ENCODE measurements around the gene ENTPD8. TPM values are rescaled to one million over a fixed set of nuclear protein-coding genes. Genes with fewer than 3 reads are reported as not detected.

The ENTPD8 gene, protein sequence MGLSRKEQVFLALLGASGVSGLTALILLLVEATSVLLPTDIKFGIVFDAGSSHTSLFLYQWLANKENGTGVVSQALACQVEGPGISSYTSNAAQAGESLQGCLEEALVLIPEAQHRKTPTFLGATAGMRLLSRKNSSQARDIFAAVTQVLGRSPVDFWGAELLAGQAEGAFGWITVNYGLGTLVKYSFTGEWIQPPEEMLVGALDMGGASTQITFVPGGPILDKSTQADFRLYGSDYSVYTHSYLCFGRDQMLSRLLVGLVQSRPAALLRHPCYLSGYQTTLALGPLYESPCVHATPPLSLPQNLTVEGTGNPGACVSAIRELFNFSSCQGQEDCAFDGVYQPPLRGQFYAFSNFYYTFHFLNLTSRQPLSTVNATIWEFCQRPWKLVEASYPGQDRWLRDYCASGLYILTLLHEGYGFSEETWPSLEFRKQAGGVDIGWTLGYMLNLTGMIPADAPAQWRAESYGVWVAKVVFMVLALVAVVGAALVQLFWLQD
- total RNA-seq (under 1 TPM in 1 of 4 donors, not detected in 3; 0.71 TPM), polyA plus RNA-seq (10 to 100 TPM; 32.4 to 65.3 (median 44.4) TPM)

DNA sequence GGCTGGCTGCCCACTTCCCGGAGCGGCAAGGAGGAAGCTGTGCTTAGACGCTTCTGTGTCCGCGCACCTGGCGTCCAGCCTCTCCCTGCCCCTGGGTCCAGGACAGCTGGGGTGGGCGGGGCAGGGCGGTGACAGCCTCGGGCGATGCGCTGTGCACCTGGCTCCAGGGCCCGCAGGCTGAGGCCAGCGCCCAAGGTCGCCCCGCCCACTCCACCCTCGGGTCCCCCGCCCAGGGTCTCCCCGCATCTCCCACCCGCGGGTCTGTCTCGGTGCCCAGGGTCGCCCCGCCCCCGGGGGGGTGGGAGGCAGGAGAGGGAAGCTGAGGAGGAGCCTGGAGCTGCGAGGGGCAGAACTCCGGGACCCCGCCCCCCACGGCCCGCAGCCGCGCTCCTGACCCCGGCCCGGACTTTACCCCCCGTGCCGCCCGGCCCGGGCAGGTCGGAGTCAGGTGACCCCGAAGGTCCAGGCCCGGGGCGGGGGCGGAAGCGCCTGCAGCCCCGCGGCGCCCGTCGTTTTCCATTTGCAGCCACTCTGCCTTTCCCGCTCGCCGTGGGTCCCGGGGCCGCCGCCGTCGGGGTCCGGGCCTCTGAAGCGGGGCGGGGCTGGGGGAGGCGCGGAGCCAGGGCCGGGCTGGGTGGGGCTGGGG lies at the start of gene ENTPD8:
TSS of gene ENTPD8 (minus strand) at position 69 of the 646 bp plus-strand sequence. CDS start 3,072 bp downstream, outside the sequence.
- H3K27ac ChIP-seq: no peak within 1 kb of the TSS
- H3K27me3 ChIP-seq: peaks cover 10 to 65% (median 29%) of the 10 kb centered on the region in 3 donors
- H3K9me3 ChIP-seq: peaks cover 0 to 3% (median 0%) of the 10 kb centered on the region in 4 donors

GRCh38 chr9:137490532-137491186 lies 49.5 kb upstream of the ENTPD8 start:
- intact Hi-C loops (cut with DNase I): no loop called here
- no peaks in the 10 kb centered on the region for H3K4me1 ChIP-seq
- peaks cover 0 to 5% (median 0%) of the 10 kb centered on the region in 4 donors for H3K36me3 ChIP-seq
- H3K27ac ChIP-seq: no peak overlapping the region
- no peak for DNase-seq
- TF ChIP-seq EP300 (IDR thresholded peaks at IDR 0.05) (no peak), POLR2AphosphoS5 (IDR thresholded peaks at IDR 0.05) (no peak), POLR2A (IDR thresholded peaks at IDR 0.05) (no peak)
- TF ChIP-seq, protein P1, sequence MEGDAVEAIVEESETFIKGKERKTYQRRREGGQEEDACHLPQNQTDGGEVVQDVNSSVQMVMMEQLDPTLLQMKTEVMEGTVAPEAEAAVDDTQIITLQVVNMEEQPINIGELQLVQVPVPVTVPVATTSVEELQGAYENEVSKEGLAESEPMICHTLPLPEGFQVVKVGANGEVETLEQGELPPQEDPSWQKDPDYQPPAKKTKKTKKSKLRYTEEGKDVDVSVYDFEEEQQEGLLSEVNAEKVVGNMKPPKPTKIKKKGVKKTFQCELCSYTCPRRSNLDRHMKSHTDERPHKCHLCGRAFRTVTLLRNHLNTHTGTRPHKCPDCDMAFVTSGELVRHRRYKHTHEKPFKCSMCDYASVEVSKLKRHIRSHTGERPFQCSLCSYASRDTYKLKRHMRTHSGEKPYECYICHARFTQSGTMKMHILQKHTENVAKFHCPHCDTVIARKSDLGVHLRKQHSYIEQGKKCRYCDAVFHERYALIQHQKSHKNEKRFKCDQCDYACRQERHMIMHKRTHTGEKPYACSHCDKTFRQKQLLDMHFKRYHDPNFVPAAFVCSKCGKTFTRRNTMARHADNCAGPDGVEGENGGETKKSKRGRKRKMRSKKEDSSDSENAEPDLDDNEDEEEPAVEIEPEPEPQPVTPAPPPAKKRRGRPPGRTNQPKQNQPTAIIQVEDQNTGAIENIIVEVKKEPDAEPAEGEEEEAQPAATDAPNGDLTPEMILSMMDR (IDR thresholded peaks at IDR 0.05): no peak
- H3K27me3 ChIP-seq: no peaks in the 10 kb centered on the region
- no peak overlapping the region for H3K4me3 ChIP-seq
- WGBS, 2 donors: 89 to 94% methylated on average over 9 of the region's 9 CpGs
- H3K9me3 ChIP-seq: no peaks in the 10 kb centered on the region

More for the DNA sequence above, at the start of gene ENTPD8:
- Histone ChIP-seq H3K36me3 (no peaks in the 10 kb centered on the region), H3K4me1 (peaks cover 0 to 18% (median 17%) of the 10 kb centered on the region in 4 donors), H3K4me3 (peak within 1 kb of the TSS in 3 of 4 donors; percentile 32 to 43 (median 41))
- WGBS, 2 donors: 1% methylated on average over 62 of the region's 62 CpGs
- no peak for DNase-seq
- no peak for TF ChIP-seq EP300 (IDR thresholded peaks at IDR 0.05)
- peak in 1 of 2 donors; percentile 11 for TF ChIP-seq POLR2A (IDR thresholded peaks at IDR 0.05)
- no peak for TF ChIP-seq POLR2AphosphoS5 (IDR thresholded peaks at IDR 0.05)
- intact Hi-C loops (cut with DNase I): no loop called here

DNA sequence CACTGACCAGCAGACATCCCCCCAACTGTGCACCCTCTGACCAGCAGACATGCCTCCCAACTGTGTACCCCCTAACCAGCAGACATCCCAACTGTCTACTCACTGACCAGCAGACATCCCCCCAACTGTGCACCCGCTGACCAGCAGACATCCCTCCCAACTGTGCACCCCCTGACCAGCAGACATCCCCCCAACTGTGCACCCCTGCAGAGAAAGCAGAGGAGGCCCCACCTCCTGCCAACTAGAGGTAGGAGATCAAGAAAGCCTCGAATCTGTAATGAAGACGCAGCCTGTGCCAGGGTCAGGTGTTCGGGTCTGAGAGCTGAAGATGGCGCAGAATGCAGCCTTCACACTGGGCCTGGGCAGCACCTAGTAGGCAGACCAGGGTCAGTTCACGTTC lies 47.7 kb upstream of the ENTPD8 start:
- Histone ChIP-seq H3K9me3 (no peaks in the 10 kb centered on the region), H3K27me3 (no peaks in the 10 kb centered on the region), H3K27ac (no peak overlapping the region), H3K4me3 (no peak overlapping the region), H3K4me1 (no peaks in the 10 kb centered on the region), H3K36me3 (peaks cover 0 to 5% (median 0%) of the 10 kb centered on the region in 4 donors)
- intact Hi-C loops (cut with DNase I): no loop called here
- 93% methylated on average over 6 of the region's 6 CpGs for WGBS, 2 donors
- no peak for TF ChIP-seq POLR2AphosphoS5 (IDR thresholded peaks at IDR 0.05)
- TF ChIP-seq EP300 (IDR thresholded peaks at IDR 0.05): no peak
- no peak for TF ChIP-seq POLR2A (IDR thresholded peaks at IDR 0.05)
- TF ChIP-seq, protein P1 (IDR thresholded peaks at IDR 0.05): no peak
- no peak for DNase-seq

- intact Hi-C loops (cut with DNase I): no loop called here
- no peak overlapping the region for H3K27ac ChIP-seq
- H3K9me3 ChIP-seq: no peaks in the 10 kb centered on the region
- H3K36me3 ChIP-seq: peaks cover 0 to 5% (median 0%) of the 10 kb centered on the region in 4 donors
- no peaks in the 10 kb centered on the region for H3K27me3 ChIP-seq
- H3K4me3 ChIP-seq: no peak overlapping the region
- H3K4me1 ChIP-seq: no peaks in the 10 kb centered on the region
- WGBS, 2 donors: 29 to 72% methylated on average over 6 of the region's 6 CpGs
- no peak for TF ChIP-seq POLR2AphosphoS5 (IDR thresholded peaks at IDR 0.05)
- TF ChIP-seq POLR2A (IDR thresholded peaks at IDR 0.05): no peak
- no peak for TF ChIP-seq EP300 (IDR thresholded peaks at IDR 0.05)
- TF ChIP-seq, protein P1 (IDR thresholded peaks at IDR 0.05): no peak
- DNase-seq: peak; percentile 68
Measured at GRCh38 chr9:137488327-137488653, 47.1 kb upstream of the ENTPD8 start.

Data from sigmoid colon (tissue), 7 donors.